HL-60/S4 (cell line): Measurements from ENCODE around the gene HMGCLL1.

Experiments
- in situ Hi-C: fragments of 300-500 bp; cut with MboI; formaldehyde crosslinking; loops from 2 replicates; pipeline ENCODE4 v1.14.3; 2022; ENCODE audit warnings: low sequenced_read_pairs

HMGCLL1 gene

DNA sequence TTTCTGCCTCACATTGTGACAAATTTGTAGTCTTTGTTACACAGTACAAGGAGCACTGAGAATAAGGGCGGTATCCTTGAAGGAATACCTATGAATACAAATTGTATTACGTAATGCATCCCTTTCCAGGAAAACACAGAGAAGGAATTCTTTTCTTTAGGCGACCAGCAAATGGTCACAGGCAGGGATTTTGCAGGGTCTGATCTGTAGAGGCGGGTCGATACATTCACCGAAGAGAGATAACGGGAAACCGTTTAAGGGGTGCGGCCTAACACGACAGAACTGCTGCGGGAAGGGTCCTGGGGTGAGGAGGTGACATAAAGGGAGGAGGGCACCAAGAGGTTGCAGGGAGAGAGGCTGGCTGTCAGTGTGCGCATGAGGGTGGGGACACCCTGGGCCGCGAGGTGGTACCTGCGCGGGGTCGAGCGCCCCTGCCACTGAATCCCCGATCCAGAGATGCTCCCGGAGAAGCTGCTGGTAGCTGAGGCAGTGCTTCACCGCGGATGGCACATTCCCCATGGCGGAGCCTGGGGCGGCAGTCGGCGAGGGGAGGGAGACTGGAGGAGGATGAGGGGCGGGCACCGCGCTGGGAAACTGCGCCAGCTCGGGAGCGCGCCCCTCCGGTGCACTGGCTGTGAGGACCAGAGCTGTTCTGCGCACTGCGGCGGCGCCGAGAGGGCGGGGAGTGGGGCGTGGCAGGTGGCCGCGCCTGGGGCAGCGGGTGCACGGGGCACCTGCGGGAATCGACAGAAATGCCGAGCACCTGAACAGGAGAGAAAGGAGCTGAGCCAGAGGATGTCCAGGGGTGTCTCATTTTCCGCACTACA lies at the start of gene HMGCLL1:
HMGCLL1 (minus strand) TSS at position 656 of the 827 bp plus-strand sequence; CDS start at position 519, 137 bp downstream.
- in situ Hi-C loops = no loop called here

DNA sequence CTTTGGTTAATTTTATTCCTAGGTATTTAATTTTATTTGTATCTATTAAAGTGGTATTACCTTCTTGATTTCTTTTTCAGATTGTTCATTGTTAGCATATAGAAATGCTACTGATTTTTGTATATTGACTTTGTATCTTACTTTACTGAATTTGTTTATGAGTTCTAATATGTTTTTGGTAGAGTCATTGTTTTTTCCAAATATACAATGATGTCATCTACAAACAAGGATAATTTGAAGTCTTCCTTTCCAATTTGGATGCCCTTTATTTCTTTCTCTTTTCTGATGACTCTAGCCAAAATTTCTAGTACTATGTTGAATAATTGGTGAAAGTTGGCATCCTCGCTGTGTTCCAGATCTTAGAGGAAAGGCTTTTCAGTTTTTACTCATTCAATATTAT lies 43.0 kb upstream of the HMGCLL1 start:
- in situ Hi-C loops = no loop called here

- in situ Hi-C loops = no loop called here
These were observed 42.3 kb upstream of the HMGCLL1 start for GRCh38 chr6:55621244-55621643.

DNA sequence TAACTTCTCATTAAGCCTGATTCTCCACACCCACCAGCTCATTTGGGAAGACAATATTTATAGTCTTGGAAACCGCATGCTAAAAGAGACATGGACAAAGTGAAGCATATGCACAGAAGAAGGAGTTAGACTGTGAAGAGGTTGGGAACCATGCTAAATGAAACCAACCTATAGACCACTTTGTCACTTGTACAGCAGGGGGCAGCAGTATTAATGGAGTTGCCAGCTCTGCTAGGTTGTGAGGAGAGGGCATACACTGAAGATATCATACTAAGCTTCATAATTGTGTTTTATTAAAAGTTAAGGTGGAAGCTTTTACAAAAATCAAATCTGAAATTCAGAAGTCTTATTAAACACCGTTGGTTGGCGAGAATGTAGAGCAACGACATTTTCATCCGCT lies 38.3 kb upstream of the HMGCLL1 start:
- in situ Hi-C loops = no loop called here

DNA sequence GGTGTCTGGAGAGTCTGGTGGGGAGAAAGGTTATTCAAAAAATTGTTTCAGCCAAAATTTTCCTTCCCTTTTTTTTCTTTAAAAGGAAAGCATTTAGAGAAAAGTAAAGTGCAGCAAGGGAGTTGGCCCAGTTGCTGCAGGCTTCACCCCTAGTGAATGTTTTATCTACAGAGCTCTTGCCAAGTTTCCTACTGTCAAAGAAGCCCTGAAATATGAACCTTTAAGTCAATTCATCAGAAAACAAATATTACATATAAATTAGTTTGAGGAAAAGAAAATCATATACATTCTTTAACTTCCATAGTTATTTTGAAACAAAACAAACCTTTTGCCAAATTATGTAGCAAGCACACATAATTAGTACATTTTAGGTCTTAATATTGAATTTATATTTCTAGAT lies 25.0 kb upstream of the HMGCLL1 start:
- in situ Hi-C loops = no loop called here

- in situ Hi-C loops = no loop called here
These were observed 22.1 kb upstream of the HMGCLL1 start for GRCh38 chr6:55601120-55601519.

- in situ Hi-C loops = no loop called here
These were observed 15.4 kb upstream of the HMGCLL1 start for GRCh38 chr6:55594442-55594841.

DNA sequence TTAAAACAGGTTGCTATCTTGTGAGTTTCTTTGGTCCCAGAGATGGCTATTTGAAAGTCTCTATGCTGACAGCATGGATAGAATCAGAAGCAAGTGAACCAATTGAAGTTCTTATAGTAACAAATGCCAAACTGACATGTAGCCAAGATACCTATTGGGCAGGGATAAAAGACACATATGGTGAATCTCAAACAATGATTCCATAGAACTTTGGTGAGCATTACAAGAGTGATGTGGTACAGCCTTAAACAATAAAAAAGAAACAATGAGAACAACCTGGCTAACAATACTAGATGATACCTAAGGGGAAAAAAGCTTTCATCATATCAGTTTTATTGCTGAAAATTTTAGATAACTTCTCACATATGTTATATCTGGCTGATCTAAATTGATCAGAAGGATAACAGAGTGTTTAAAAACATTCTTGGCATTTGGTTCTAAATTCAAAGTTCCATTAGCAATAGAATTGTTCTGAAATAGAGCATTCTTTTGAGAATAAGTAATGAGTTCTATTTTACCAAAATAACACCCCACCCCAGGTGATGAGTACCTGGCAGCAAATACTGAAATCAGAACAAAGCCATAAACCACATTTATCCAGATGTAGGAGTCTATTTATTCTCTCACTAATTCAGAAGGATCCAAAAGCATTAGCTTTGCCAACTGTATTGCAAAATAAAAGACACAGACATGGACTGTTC lies 5.8 kb upstream of the HMGCLL1 start:
- in situ Hi-C loops = no loop called here

DNA sequence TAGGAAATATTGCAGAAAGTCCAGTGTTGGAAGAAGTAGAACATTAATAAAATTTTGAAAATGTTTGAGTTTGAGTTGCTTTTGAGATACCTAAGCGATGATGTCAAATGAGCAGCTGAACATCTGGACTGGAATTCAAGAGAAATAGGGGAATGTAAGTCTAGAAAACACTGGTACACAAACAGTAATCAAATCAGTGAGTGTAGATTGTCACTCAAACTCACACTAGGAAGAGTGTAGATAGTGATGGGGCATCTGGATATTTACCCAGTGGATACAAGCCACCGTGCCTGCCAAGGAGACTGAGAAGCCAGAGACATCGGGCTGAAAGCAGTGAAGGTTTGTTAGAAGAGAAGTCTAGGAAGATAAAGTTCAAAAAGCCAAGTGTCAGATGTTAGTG lies 2.2 kb downstream of the HMGCLL1 start:
- in situ Hi-C loops = no loop called here

- in situ Hi-C loops = no loop called here
These were observed 4.4 kb downstream of the HMGCLL1 start for GRCh38 chr6:55574556-55574955.

- in situ Hi-C loops = no loop called here
These were observed 9.4 kb downstream of the HMGCLL1 start for GRCh38 chr6:55569638-55570037.

DNA sequence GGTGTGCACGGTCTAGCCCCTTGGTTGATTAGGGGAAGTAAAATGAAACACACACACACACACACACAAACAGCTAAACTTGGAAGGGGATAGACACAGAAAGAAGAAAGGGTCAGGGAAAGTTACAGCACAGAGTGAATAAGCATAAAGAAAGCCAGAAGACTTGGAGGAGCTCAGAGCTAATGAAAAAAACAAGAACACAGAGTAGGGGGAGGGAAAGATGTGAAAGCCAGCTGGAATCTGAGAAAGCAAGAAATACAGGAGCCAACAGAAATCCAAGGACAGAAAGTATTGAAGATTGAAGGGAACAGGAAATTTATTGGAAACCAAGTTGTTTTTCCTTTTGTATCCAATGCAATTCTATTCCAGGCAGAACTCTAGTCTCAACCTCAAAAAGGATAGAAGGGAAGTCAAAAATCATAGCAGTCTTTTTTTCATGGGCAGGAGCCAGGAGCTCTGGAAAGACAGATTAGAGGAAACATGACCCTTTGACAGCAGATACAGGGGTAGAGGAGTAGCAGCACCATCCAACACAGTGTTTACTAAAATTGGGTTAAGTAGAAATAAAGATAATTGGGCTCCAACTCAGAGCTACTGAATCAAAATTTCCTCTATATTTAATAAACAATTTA lies 10.1 kb downstream of the HMGCLL1 start:
- in situ Hi-C loops = no loop called here

GRCh38 chr6:55567558-55567957 lies 11.4 kb downstream of the HMGCLL1 start:
- in situ Hi-C loops = no loop called here

GRCh38 chr6:55566036-55566710 lies 12.8 kb downstream of the HMGCLL1 start:
- in situ Hi-C loops = no loop called here

- in situ Hi-C loops = no loop called here
These were observed 16.7 kb downstream of the HMGCLL1 start for GRCh38 chr6:55562318-55562717.

DNA sequence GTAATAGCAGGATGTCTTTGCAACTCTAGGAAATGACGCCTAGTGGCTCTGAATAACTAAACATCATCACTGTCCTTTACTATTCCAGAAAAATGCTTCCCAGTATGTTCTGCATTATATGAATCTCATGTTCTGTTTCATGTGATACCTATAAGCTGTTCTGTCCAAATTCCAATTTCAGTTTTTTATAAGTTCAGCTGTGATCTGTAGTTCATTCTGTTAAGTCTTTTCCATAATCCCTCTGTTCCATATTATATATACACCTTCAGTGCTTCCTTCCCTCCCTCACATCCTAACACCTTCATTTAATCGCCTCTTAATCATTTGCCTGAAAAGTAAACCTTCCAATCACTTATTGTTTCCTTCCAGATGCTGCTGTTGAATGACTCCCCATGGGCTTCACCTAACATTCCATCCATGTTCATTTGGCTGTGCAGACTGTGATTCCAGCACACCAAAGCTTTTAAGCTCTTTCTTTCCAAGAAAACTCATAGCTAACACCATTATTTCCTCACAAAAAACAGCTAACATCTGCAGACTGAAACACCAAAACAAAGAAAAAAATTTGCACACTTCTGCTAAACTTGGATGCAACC lies 18.6 kb downstream of the HMGCLL1 start:
- in situ Hi-C loops = no loop called here

DNA sequence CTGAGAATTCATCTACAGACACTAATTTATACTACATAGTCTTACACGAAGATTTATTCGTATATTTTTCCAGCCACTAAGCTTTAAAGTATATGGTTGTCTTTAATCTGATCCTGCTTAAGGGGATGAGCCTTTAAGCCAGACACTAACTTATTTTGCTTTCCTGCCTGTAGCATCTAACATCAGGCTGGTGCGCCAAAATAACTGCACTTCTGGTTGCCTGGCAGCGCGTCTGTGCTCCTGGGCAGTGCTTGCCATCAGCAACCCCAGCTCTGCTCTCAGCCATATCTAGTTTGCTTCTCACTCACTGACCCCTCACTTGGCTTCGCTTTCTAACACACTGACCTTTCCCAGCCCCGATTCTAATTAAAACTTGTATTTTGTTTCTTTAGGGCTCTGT lies 21.8 kb downstream of the HMGCLL1 start:
- in situ Hi-C loops = no loop called here

DNA sequence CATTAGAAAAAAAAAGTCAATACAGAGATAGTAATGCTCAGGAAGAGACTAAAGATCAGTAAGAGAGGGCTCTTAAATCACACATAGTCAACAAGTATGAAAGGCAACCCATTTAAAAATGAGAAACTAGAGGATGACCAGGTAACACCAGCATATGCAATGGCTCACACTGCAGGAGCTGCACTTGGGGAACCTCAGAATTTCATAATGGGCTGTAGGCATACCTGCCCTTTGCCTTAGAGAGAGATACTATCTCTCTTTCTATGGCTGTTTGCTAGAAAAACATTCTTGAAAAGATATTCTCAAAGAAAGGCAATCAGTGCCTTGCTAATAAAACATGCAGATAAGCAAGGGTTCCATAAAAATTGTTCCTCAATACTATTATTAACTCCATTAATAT lies 33.2 kb downstream of the HMGCLL1 start:
- in situ Hi-C loops = no loop called here

- in situ Hi-C loops = no loop called here
These were observed 35.2 kb downstream of the HMGCLL1 start for GRCh38 chr6:55543633-55544309.

DNA sequence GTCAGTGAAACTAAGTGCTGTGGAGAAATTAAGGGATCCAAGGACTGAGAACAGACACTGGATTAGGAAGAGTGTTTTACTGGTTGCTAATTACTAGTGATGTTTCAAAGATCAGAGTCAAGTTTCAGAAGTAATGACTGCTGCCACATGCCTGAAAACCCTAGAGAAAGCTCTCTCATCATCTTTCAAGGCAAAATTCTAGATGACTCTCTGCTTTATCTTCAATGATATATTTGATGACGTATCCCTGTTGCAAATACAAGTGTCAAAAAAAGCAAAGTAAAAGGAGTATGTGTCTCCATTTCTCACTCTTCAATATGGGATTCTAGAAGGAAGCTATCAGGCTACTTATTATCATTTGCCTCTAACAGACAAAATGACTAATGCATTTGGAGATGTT lies 38.0 kb downstream of the HMGCLL1 start:
- in situ Hi-C loops = no loop called here
